HepG2 (cell line): ENCODE results near the gene ARAP1. TPM values are rescaled to one million over a fixed set of nuclear protein-coding genes. Genes with fewer than 3 reads are reported as not detected.

ENCODE experiments used
- ATAC-seq: fragments of 200-7000 bp; cut with Tn5 transposase; 3 replicates; pipeline ENCODE4 v1.9.1; 2020; ENCODE audit warnings: mild to moderate bottlenecking, moderate library complexity
- BruUV-seq: library from RNA; stranded (reverse); fragments of 400-500 nt; replicated peaks from 2 replicates; lab custom pipeline; 2021; lab: Mats Ljungman, UMichigan
- CTCF ChIA-PET: fragments of 300-600 bp; formaldehyde crosslinking; extraction: SDS; loops from one replicate; lab custom pipeline; 2021; ENCODE audit warnings: low total read pairs, inconsistent platforms, low intra/inter-chr PET ratio; lab: Yijun Ruan, JAX
- POLR2A ChIA-PET: fragments of 350-600 bp; sonication (Branson Sonifier 250); formaldehyde crosslinking; loops from one replicate; lab custom pipeline; 2020; ENCODE audit warnings: antibody characterized with exemption, inconsistent platforms; lab: Yijun Ruan, JAX
- DNase-seq: peaks from one replicate; pipeline ENCODE4 v3.0.0-alpha.2; 2015; ENCODE audit warnings: low spot score
- FAIRE-seq: peaks from 3 replicates; lab custom pipeline; 2011; peaks lifted over from hg19 to GRCh38; lab: Jason Lieb, UNC
- H2AFZ ChIP-seq: one replicate; pipeline ENCODE4 v1.6.1; 2011; ENCODE audit warnings: low read length, inconsistent platforms
- H3K27ac ChIP-seq: fragments of 300-600 bp; 3 replicates; pipeline ENCODE4 v1.8.0; 2011; ENCODE audit warnings: mixed run types, mild to moderate bottlenecking, mixed read lengths, low read length, inconsistent platforms; ENCODE audit not compliant: insufficient read depth; ENCODE audit errors: extremely low read length
- H3K27me3 ChIP-seq, 2 experiments: fragments of 200-600 bp in 1 of 2; 2 replicates in 1 of 2; 3 replicates in 1 of 2; pipeline versions ENCODE4 v1.6.0 to v1.8.0; 2011; ENCODE audit warnings: low read length in 2 of 2, mild to moderate bottlenecking in 2 of 2, moderate library complexity in 2 of 2, inconsistent platforms in 1 of 2; ENCODE audit not compliant: insufficient read depth in 2 of 2, control insufficient read depth in 1 of 2
- H3K36me3 ChIP-seq, 2 experiments: fragments of 200-600 bp in 1 of 2; replicated peaks in 1 of 2; 2 replicates in 1 of 2; 3 replicates in 1 of 2; pipeline versions ENCODE4 v1.5.1 to v1.8.0; 2011; ENCODE audit warnings: low read length in 2 of 2, inconsistent platforms in 1 of 2; ENCODE audit not compliant: insufficient read depth in 2 of 2, control insufficient read depth in 1 of 2
- H3K4me1 ChIP-seq: 2 replicates; pipeline ENCODE4 v1.5.1; 2012; ENCODE audit warnings: low read length, inconsistent platforms; ENCODE audit not compliant: insufficient read depth
- H3K4me2 ChIP-seq: 2 replicates; pipeline ENCODE4 v1.6.0; 2011; ENCODE audit warnings: low read depth, low read length, inconsistent platforms
- H3K4me3 ChIP-seq, 3 experiments: fragments of 200-600 bp in 1 of 3; sonication (generic), shearing (Covaris generic) in 1 of 3; replicated peaks in 1 of 3; 2 replicates each; pipeline ENCODE4 v1.5.1; 2011 to 2016; ENCODE audit warnings: low read length in 3 of 3, inconsistent platforms in 2 of 3, low read depth in 2 of 3, mild to moderate bottlenecking in 2 of 3, control low read depth in 1 of 3, mixed read lengths in 1 of 3; ENCODE audit not compliant: insufficient read depth in 1 of 3
- H3K79me2 ChIP-seq: one replicate; pipeline ENCODE4 v1.6.1; 2011; ENCODE audit warnings: low read length, inconsistent platforms; ENCODE audit not compliant: insufficient read depth
- H3K9ac ChIP-seq: 2 replicates; pipeline ENCODE4 v1.6.0; 2011; ENCODE audit warnings: mild to moderate bottlenecking, low read depth, low read length, inconsistent platforms; ENCODE audit not compliant: insufficient read depth
- H3K9me3 ChIP-seq: 2 replicates; pipeline ENCODE4 v1.5.1; 2012; ENCODE audit warnings: mild to moderate bottlenecking, low read length
- H4K20me1 ChIP-seq: 2 replicates; pipeline ENCODE4 v1.6.0; 2011; ENCODE audit warnings: inconsistent platforms, mild to moderate bottlenecking, low read length, moderate library complexity; ENCODE audit not compliant: insufficient read depth
- CBX2 ChIP-seq, 2 experiments: fragments of 200-600 bp in 1 of 2; sonication (generic); formaldehyde crosslinking in 1 of 2; IDR thresholded peaks; 2 replicates each; pipeline versions ENCODE4 v1.7.0 to v1.8.1; 2018 to 2022; ENCODE audit warnings: low read depth in 2 of 2, low read length in 1 of 2, mild to moderate bottlenecking in 1 of 2, missing genetic modification reagents in 1 of 2
- FLYWCH1 ChIP-seq: sonication (generic); formaldehyde crosslinking; IDR thresholded peaks from 2 replicates; pipeline ENCODE4 v1.8.1; 2023; ENCODE audit warnings: mild to moderate bottlenecking, missing genetic modification reagents
- GABPA ChIP-seq, 2 experiments: IDR thresholded peaks; 2 replicates each; pipeline ENCODE4 v1.6.1; 2011 to 2016; ENCODE audit warnings: low read depth in 2 of 2, low read length in 1 of 2, missing biosample characterization in 1 of 2, missing genetic modification characterization in 1 of 2
- HMG20A ChIP-seq: IDR thresholded peaks from 2 replicates; pipeline ENCODE4 v1.6.1; 2016; ENCODE audit warnings: borderline replicate concordance
- HMGXB4 ChIP-seq, 2 experiments: sonication (generic) in 1 of 2; formaldehyde crosslinking in 1 of 2; IDR thresholded peaks; 2 replicates each; pipeline versions ENCODE4 v1.4.0 to v1.6.1; 2018 to 2020; ENCODE audit warnings: missing genetic modification reagents in 2 of 2, borderline replicate concordance in 1 of 2, low read depth in 1 of 2, mild to moderate bottlenecking in 1 of 2, missing biosample characterization in 1 of 2
- HOXA3 ChIP-seq: sonication (generic); formaldehyde crosslinking; IDR thresholded peaks from 2 replicates; pipeline ENCODE4 v1.5.0; 2020; ENCODE audit warnings: missing genetic modification reagents
- MAFK ChIP-seq, 2 experiments: IDR thresholded peaks in 1 of 2; conservative IDR thresholded peaks in 1 of 2; 2 replicates each; pipeline ENCODE4 v1.6.1; 2011; ENCODE audit warnings: improper control_type of control experiment in 2 of 2, low read length in 2 of 2
- NCOA2 ChIP-seq: sonication (generic); formaldehyde crosslinking; IDR thresholded peaks from 2 replicates; pipeline ENCODE4 v1.8.0; 2022; ENCODE audit warnings: inconsistent platforms
- NRL ChIP-seq: sonication (generic); formaldehyde crosslinking; IDR thresholded peaks from 2 replicates; pipeline ENCODE4 v1.5.0; 2020; ENCODE audit warnings: missing genetic modification reagents, mild to moderate bottlenecking, moderate library complexity, borderline replicate concordance
- PTBP1 ChIP-seq: fragments of 200-400 bp; formaldehyde crosslinking; IDR thresholded peaks from 2 replicates; pipeline ENCODE4 v1.6.1; 2018; ENCODE audit warnings: low read length, low read depth; ENCODE audit not compliant: poor library complexity, severe bottlenecking
- RBFOX2 ChIP-seq: fragments of 200-400 bp; formaldehyde crosslinking; IDR thresholded peaks from 2 replicates; pipeline ENCODE4 v1.6.1; 2017; ENCODE audit warnings: low read depth, mild to moderate bottlenecking, low read length
- SMAD3 ChIP-seq: sonication (generic); formaldehyde crosslinking; IDR thresholded peaks from 2 replicates; pipeline ENCODE4 v1.4.0; 2020; ENCODE audit warnings: missing genetic modification reagents
- SMAD9 ChIP-seq: sonication (generic); formaldehyde crosslinking; IDR thresholded peaks from 2 replicates; pipeline ENCODE4 v1.5.1; 2020; ENCODE audit warnings: mild to moderate bottlenecking, missing genetic modification reagents
- SOX6 ChIP-seq, 2 experiments: fragments of 450-650 bp in 1 of 2; sonication (generic) in 1 of 2; formaldehyde crosslinking in 1 of 2; IDR thresholded peaks; 2 replicates each; pipeline versions ENCODE4 v1.4.0 to v1.6.1; 2017 to 2020; ENCODE audit warnings: antibody characterized with exemption in 1 of 2, mild to moderate bottlenecking in 1 of 2, missing genetic modification reagents in 1 of 2
- SP5 ChIP-seq: IDR thresholded peaks from 2 replicates; pipeline ENCODE4 v1.6.1; 2016; ENCODE audit warnings: low read depth, borderline replicate concordance
- SPEN ChIP-seq: sonication (generic); formaldehyde crosslinking; IDR thresholded peaks from 2 replicates; pipeline ENCODE4 v1.5.1; 2020; ENCODE audit warnings: low read depth, mild to moderate bottlenecking, missing genetic modification reagents
- TMF1 ChIP-seq: sonication (generic); formaldehyde crosslinking; IDR thresholded peaks from 2 replicates; pipeline ENCODE4 v1.8.1; 2022; ENCODE audit warnings: low read depth, missing genetic modification reagents
- ZNF441 ChIP-seq: sonication (generic); formaldehyde crosslinking; IDR thresholded peaks from 2 replicates; pipeline ENCODE4 v1.7.0; 2021; ENCODE audit warnings: missing genetic modification reagents, borderline replicate concordance
- ZNF724P ChIP-seq: sonication (generic); formaldehyde crosslinking; IDR thresholded peaks from 2 replicates; pipeline ENCODE4 v1.8.0; 2022; ENCODE audit warnings: missing genetic modification reagents, borderline replicate concordance
- ZNF747 ChIP-seq: sonication (generic); formaldehyde crosslinking; IDR thresholded peaks from 2 replicates; pipeline ENCODE4 v1.8.1; 2023; ENCODE audit warnings: missing genetic modification reagents, mild to moderate bottlenecking, borderline replicate concordance
- WGBS: methylation state at CpG from one replicate; pipeline ENCODE4 v1.1.6; 2017; ENCODE audit warnings: low lambda C conversion rate; 5-methylcytosine and 5-hydroxymethylcytosine counted together
- in situ Hi-C: cut with HindIII; loops from 2 replicates; pipeline ENCODE4 v1.10.0; 2017; ENCODE audit warnings: low pct_unique_long_range_greater_than_20kb; ENCODE audit not compliant: extremely low pct_ligation_motif_present
- intact Hi-C: fragments of 100-400 bp; cut with micrococcal nuclease; formaldehyde crosslinking; loops from one replicate; pipeline ENCODE4 v1.10.0; 2022; ENCODE audit not compliant: unreplicated experiment
- polyA plus RNA-seq, 8 experiments: library from polyadenylated mRNA; depleted of rRNA in 3 of 8; stranded (reverse) in 7 of 8; unstranded in 1 of 8; fragments of >200 nt; fragmentation: Illumina TruSeq in 4 of 8; extraction: Trizol in 4 of 8; gene quantifications; 2 replicates each; pipeline versions ENCODE4 v1.2.1 to v1.2.3, GENCODE V29; 2011 to 2016; ENCODE audit warnings: low read depth in 4 of 8, missing spikeins in 1 of 8, mixed read lengths in 1 of 8; ENCODE audit not compliant: insufficient read depth in 1 of 8
- total RNA-seq, 5 experiments: library from RNA; depleted of rRNA; stranded (reverse); fragments of >200 nt; fragmentation: Illumina TruSeq; extraction: Trizol; gene quantifications; 2 replicates each; pipeline ENCODE4 v1.2.3, GENCODE V29; 2016; ENCODE audit warnings: low read depth in 1 of 5

ARAP1 gene
- total and polyA plus RNA-seq, 2 of the 13 experiments (the other 11 are each of a cell fraction or from before 2014, with no cell fraction given), result 43.2 to 55.5 TPM

GRCh38 chr11:72781313-72782080 is 29.3 kb upstream of the ARAP1 start (continued):
- TF ChIP-seq SPEN (no peak), TMF1 (CRISPR knock-in tag) (no peak), ZNF724P (CRISPR knock-in tag) (no peak)

- ATAC-seq (no peak), FAIRE-seq (no peak), DNase-seq (no peak)
- Histone ChIP-seq H4K20me1 (peaks cover 7% of the 10 kb centered on the region; the same call in 1 of the 2 replicates), H3K9me3 (no peaks in the 10 kb centered on the region), H3K4me2 (peak overlapping the region; percentile 90), H3K27me3 (no peaks in the 10 kb centered on the region; a peak in 1 of 5 replicates), H2AFZ (no peak overlapping the region), H3K27ac (peak overlapping the region; percentile 70), H3K9ac (peak overlapping the region; percentile 71), H3K36me3 (no peaks in the 10 kb centered on the region; a peak in 1 of 5 replicates), H3K79me2 (peaks cover 28% of the 10 kb centered on the region), H3K4me1 (peaks cover 90% of the 10 kb centered on the region), H3K4me3 (peak overlapping the region; percentile 81 to 88 (median 87))
- CTCF ChIA-PET, result no interaction called here
- no TSS peak for BruUV-seq
- POLR2A ChIA-PET, result interaction anchor here (0.8 to 10.0 kb wide), 4 partner anchors 12 to 56 kb away, joined by 3 to 103 read pairs (median 19); partner anchors contain the start of gene STARD10
- intact Hi-C loops (no loop called here), in situ Hi-C loops (no loop called here)
- 0% methylated on average over 1 of the region's 17 CpGs for WGBS
- TF ChIP-seq CBX2 (IDR thresholded peaks at IDR 0.05; ENCODE audit: low read depth, low read length), result no peak
- no peak for TF ChIP-seq CBX2 (CRISPR knock-in tag; IDR thresholded peaks at IDR 0.05; ENCODE audit: low read depth)
- no peak for TF ChIP-seq SP5
- TF ChIP-seq SMAD3 (CRISPR knock-in tag), result no peak
- no peak for TF ChIP-seq SOX6 (IDR thresholded peaks at IDR 0.05)
- TF ChIP-seq SOX6 (CRISPR knock-in tag; IDR thresholded peaks at IDR 0.05), result no peak
- peak; percentile 69 for TF ChIP-seq RBFOX2
- no peak for TF ChIP-seq HMG20A (CRISPR knock-in tag)
- TF ChIP-seq ZNF441 (CRISPR knock-in tag), result no peak
- TF ChIP-seq FLYWCH1, result no peak
- no peak for TF ChIP-seq HMGXB4 (CRISPR knock-in tag; IDR thresholded peaks at IDR 0.05; ENCODE audit: borderline replicate concordance in 1 of 2, low read depth in 1 of 2)
- TF ChIP-seq SMAD9 (CRISPR knock-in tag), result 0 out of 2 replicates have a peak, but pooled peaks have one; percentile 69
- TF ChIP-seq NRL (CRISPR knock-in tag), result no peak; the same call in 1 of the 2 replicates
- TF ChIP-seq PTBP1, result no peak
- no peak for TF ChIP-seq NCOA2
- TF ChIP-seq ZNF747 (CRISPR knock-in tag), result 0 out of 2 replicates have a peak, but pooled peaks have one; percentile 31
- TF ChIP-seq HOXA3 (CRISPR knock-in tag), result 0 out of 2 replicates have a peak, but pooled peaks have one; percentile 37
- TF ChIP-seq MAFK (conservative IDR thresholded peaks at IDR 0.05 in 1 of 2, IDR thresholded peaks at IDR 0.05 in 1 of 2; ENCODE audit: low read length in 2 of 2), result no peak
- TF ChIP-seq GABPA (IDR thresholded peaks at IDR 0.05; ENCODE audit: low read depth, low read length), result no peak
- peak; percentile 35; the same call in 1 of the 2 replicates for TF ChIP-seq GABPA (CRISPR knock-in tag; IDR thresholded peaks at IDR 0.05; ENCODE audit: low read depth)
Measured at GRCh38 chr11:72781063-72781312, 28.8 kb upstream of the ARAP1 start.
